ENCODE data around the gene ATXN7L1.

ATXN7L1 gene

GRCh38 chr7:105876091-105876963 is at the start of gene ATXN7L1:
Gene ATXN7L1, minus strand, starts transcription at chr7:105876599. Its CDS starts 41 bp downstream, at chr7:105876558.
- DNase-seq (ENCODE audit: low read depth, low spot score) = peak; percentile 96
- Histone ChIP-seq H3K4me1 (ENCODE audit: insufficient read depth, insufficient read length) (peaks cover 4% of the 10 kb centered on the region), H3K9me3 (ENCODE audit: insufficient read depth, low read length) (no peaks in the 10 kb centered on the region), H3K36me3 (ENCODE audit: insufficient read depth, insufficient read length, low read length) (peaks cover 19% of the 10 kb centered on the region), H3K27me3 (ENCODE audit: insufficient read depth, insufficient read length) (peaks cover 8% of the 10 kb centered on the region), H3K4me3 (ENCODE audit: insufficient read length, low read depth) (peak within 1 kb of the TSS; percentile 76), H3K9ac (ENCODE audit: insufficient read length, low read depth) (peak within 1 kb of the TSS; percentile 76)
- TF ChIP-seq SUZ12 (IDR thresholded peaks at IDR 0.05; ENCODE audit: extremely low read depth, insufficient read depth, insufficient read length) (no peak), YY1 (IDR thresholded peaks at IDR 0.05; ENCODE audit: insufficient read depth, insufficient read length) (peak; percentile 47), ZNF274 (IDR thresholded peaks at IDR 0.05; ENCODE audit: low read depth, low read length) (no peak)

- Histone ChIP-seq H3K4me3 (ENCODE audit: insufficient read length, low read depth) (no peak overlapping the region), H3K4me1 (ENCODE audit: insufficient read depth, insufficient read length) (no peaks in the 10 kb centered on the region), H3K27me3 (ENCODE audit: insufficient read depth, insufficient read length) (no peaks in the 10 kb centered on the region), H3K9me3 (ENCODE audit: insufficient read depth, low read length) (peaks cover 11% of the 10 kb centered on the region; the same call in 1 of the 2 replicates), H3K36me3 (ENCODE audit: insufficient read depth, insufficient read length, low read length) (no peaks in the 10 kb centered on the region), H3K9ac (ENCODE audit: insufficient read length, low read depth) (no peak overlapping the region)
- no peak for DNase-seq (ENCODE audit: low read depth, low spot score)
- TF ChIP-seq YY1 (IDR thresholded peaks at IDR 0.05; ENCODE audit: insufficient read depth, insufficient read length) = no peak
- TF ChIP-seq ZNF274 (IDR thresholded peaks at IDR 0.05; ENCODE audit: low read depth, low read length) = no peak
- TF ChIP-seq SUZ12 (IDR thresholded peaks at IDR 0.05; ENCODE audit: extremely low read depth, insufficient read depth, insufficient read length) = no peak
Measured at GRCh38 chr7:105926131-105926530, 49.7 kb upstream of the ATXN7L1 start.

- no peak for DNase-seq (ENCODE audit: low read depth, low spot score)
- Histone ChIP-seq H3K36me3 (ENCODE audit: insufficient read depth, insufficient read length, low read length) (no peaks in the 10 kb centered on the region), H3K9ac (ENCODE audit: insufficient read length, low read depth) (no peak overlapping the region), H3K9me3 (ENCODE audit: insufficient read depth, low read length) (peaks cover 11% of the 10 kb centered on the region; the same call in 1 of the 2 replicates), H3K27me3 (ENCODE audit: insufficient read depth, insufficient read length) (no peaks in the 10 kb centered on the region), H3K4me3 (ENCODE audit: insufficient read length, low read depth) (no peak overlapping the region), H3K4me1 (ENCODE audit: insufficient read depth, insufficient read length) (no peaks in the 10 kb centered on the region)
- TF ChIP-seq YY1 (IDR thresholded peaks at IDR 0.05; ENCODE audit: insufficient read depth, insufficient read length) (no peak), ZNF274 (IDR thresholded peaks at IDR 0.05; ENCODE audit: low read depth, low read length) (no peak), SUZ12 (IDR thresholded peaks at IDR 0.05; ENCODE audit: extremely low read depth, insufficient read depth, insufficient read length) (no peak)
Measured at GRCh38 chr7:105924945-105925344, 48.5 kb upstream of the ATXN7L1 start.

- H3K36me3 ChIP-seq (ENCODE audit: insufficient read depth, insufficient read length, low read length) = no peaks in the 10 kb centered on the region
- H3K9ac ChIP-seq (ENCODE audit: insufficient read length, low read depth) = no peak overlapping the region
- H3K4me3 ChIP-seq (ENCODE audit: insufficient read length, low read depth) = no peak overlapping the region
- H3K4me1 ChIP-seq (ENCODE audit: insufficient read depth, insufficient read length) = no peaks in the 10 kb centered on the region
- no peaks in the 10 kb centered on the region for H3K27me3 ChIP-seq (ENCODE audit: insufficient read depth, insufficient read length)
- TF ChIP-seq ZNF274 (IDR thresholded peaks at IDR 0.05; ENCODE audit: low read depth, low read length) (no peak), YY1 (IDR thresholded peaks at IDR 0.05; ENCODE audit: insufficient read depth, insufficient read length) (no peak), SUZ12 (IDR thresholded peaks at IDR 0.05; ENCODE audit: extremely low read depth, insufficient read depth, insufficient read length) (no peak)
- no peak for DNase-seq (ENCODE audit: low read depth, low spot score)
- H3K9me3 ChIP-seq (ENCODE audit: insufficient read depth, low read length) = peaks cover 11% of the 10 kb centered on the region; the same call in 1 of the 2 replicates
Measured at GRCh38 chr7:105920766-105921165, 44.4 kb upstream of the ATXN7L1 start.

GRCh38 chr7:105917659-105918058 is 41.3 kb upstream of the ATXN7L1 start:
- DNase-seq (ENCODE audit: low read depth, low spot score) = no peak
- no peaks in the 10 kb centered on the region for H3K27me3 ChIP-seq (ENCODE audit: insufficient read depth, insufficient read length)
- H3K9ac ChIP-seq (ENCODE audit: insufficient read length, low read depth) = no peak overlapping the region
- H3K4me1 ChIP-seq (ENCODE audit: insufficient read depth, insufficient read length) = no peaks in the 10 kb centered on the region
- no peaks in the 10 kb centered on the region for H3K9me3 ChIP-seq (ENCODE audit: insufficient read depth, low read length)
- peaks cover 3% of the 10 kb centered on the region for H3K36me3 ChIP-seq (ENCODE audit: insufficient read depth, insufficient read length, low read length)
- TF ChIP-seq ZNF274 (IDR thresholded peaks at IDR 0.05; ENCODE audit: low read depth, low read length) (no peak), SUZ12 (IDR thresholded peaks at IDR 0.05; ENCODE audit: extremely low read depth, insufficient read depth, insufficient read length) (no peak), YY1 (IDR thresholded peaks at IDR 0.05; ENCODE audit: insufficient read depth, insufficient read length) (no peak)
- no peak overlapping the region for H3K4me3 ChIP-seq (ENCODE audit: insufficient read length, low read depth)

- no peaks in the 10 kb centered on the region for H3K4me1 ChIP-seq (ENCODE audit: insufficient read depth, insufficient read length)
Measured at GRCh38 chr7:105916603-105917002, 40.2 kb upstream of the ATXN7L1 start.

GRCh38 chr7:105913947-105914346 is 37.5 kb upstream of the ATXN7L1 start:
- H3K4me1 ChIP-seq (ENCODE audit: insufficient read depth, insufficient read length) = no peaks in the 10 kb centered on the region
- H3K9ac ChIP-seq (ENCODE audit: insufficient read length, low read depth) = no peak overlapping the region
- DNase-seq (ENCODE audit: low read depth, low spot score) = no peak
- peaks cover 10% of the 10 kb centered on the region; the same call in 1 of the 2 replicates for H3K9me3 ChIP-seq (ENCODE audit: insufficient read depth, low read length)
- TF ChIP-seq ZNF274 (IDR thresholded peaks at IDR 0.05; ENCODE audit: low read depth, low read length) (no peak), YY1 (IDR thresholded peaks at IDR 0.05; ENCODE audit: insufficient read depth, insufficient read length) (no peak), SUZ12 (IDR thresholded peaks at IDR 0.05; ENCODE audit: extremely low read depth, insufficient read depth, insufficient read length) (no peak)
- H3K27me3 ChIP-seq (ENCODE audit: insufficient read depth, insufficient read length) = no peaks in the 10 kb centered on the region
- peaks cover 10% of the 10 kb centered on the region for H3K36me3 ChIP-seq (ENCODE audit: insufficient read depth, insufficient read length, low read length)
- no peak overlapping the region for H3K4me3 ChIP-seq (ENCODE audit: insufficient read length, low read depth)

More at GRCh38 chr7:105916603-105917002, 40.2 kb upstream of the ATXN7L1 start:
- H3K9me3 ChIP-seq (ENCODE audit: insufficient read depth, low read length) = no peaks in the 10 kb centered on the region
- no peak overlapping the region for H3K9ac ChIP-seq (ENCODE audit: insufficient read length, low read depth)
- no peak for DNase-seq (ENCODE audit: low read depth, low spot score)
- H3K36me3 ChIP-seq (ENCODE audit: insufficient read depth, insufficient read length, low read length) = peaks cover 3% of the 10 kb centered on the region
- TF ChIP-seq YY1 (IDR thresholded peaks at IDR 0.05; ENCODE audit: insufficient read depth, insufficient read length) = no peak
- TF ChIP-seq ZNF274 (IDR thresholded peaks at IDR 0.05; ENCODE audit: low read depth, low read length) = no peak
- no peak for TF ChIP-seq SUZ12 (IDR thresholded peaks at IDR 0.05; ENCODE audit: extremely low read depth, insufficient read depth, insufficient read length)
- H3K4me3 ChIP-seq (ENCODE audit: insufficient read length, low read depth) = no peak overlapping the region
- H3K27me3 ChIP-seq (ENCODE audit: insufficient read depth, insufficient read length) = no peaks in the 10 kb centered on the region
